K562 (cell line): ENCODE measurements around the gene PSMA2. TPM values are rescaled to one million over a fixed set of nuclear protein-coding genes. Genes with fewer than 3 reads are reported as not detected.

Experiments used
- ATAC-seq: fragments of 200-7000 bp; cut with Tn5 transposase; 3 replicates; pipeline ENCODE4 v1.9.1; 2020; ENCODE audit warnings: moderate library complexity
- BruUV-seq: library from RNA; stranded (reverse); fragments of 400-500 nt; replicated peaks from 2 replicates; lab custom pipeline; 2021; lab: Mats Ljungman, UMichigan
- CTCF ChIA-PET: fragments of 300-600 bp; formaldehyde crosslinking; extraction: SDS; loops from one replicate; lab custom pipeline; 2021; ENCODE audit warnings: low intra/inter-chr PET ratio; lab: Yijun Ruan, JAX
- POLR2A ChIA-PET: fragments of 300-600, 350-650 bp; sonication (Branson Sonifier 250); formaldehyde crosslinking; extraction: SDS; loops from one replicate; lab custom pipeline; 2021; ENCODE audit warnings: antibody characterized with exemption, inconsistent platforms; lab: Yijun Ruan, JAX
- DNase-seq, 4 experiments: peaks; one replicate each; pipeline versions ENCODE4 v3.0.0 to v3.0.0-alpha.2; 2011 to 2018; ENCODE audit warnings: low spot score in 3 of 4, mixed read lengths in 3 of 4; ENCODE audit errors: extremely low read depth in 1 of 4
- FAIRE-seq: peaks from 2 replicates; lab custom pipeline; 2011; peaks lifted over from hg19 to GRCh38; lab: Jason Lieb, UNC
- H2AFZ ChIP-seq: 2 replicates; pipeline ENCODE4 v1.6.0; 2011; ENCODE audit warnings: low read depth, low read length, control low read depth, inconsistent platforms
- H3K27ac ChIP-seq: fragments of 200-600 bp; 3 replicates; pipeline ENCODE4 v1.8.0; 2011; ENCODE audit warnings: low read depth, mild to moderate bottlenecking, control low read depth, inconsistent platforms, low read length, moderate library complexity, mixed read lengths; ENCODE audit errors: extremely low read depth
- H3K27me3 ChIP-seq, 2 experiments: fragments of 300-600 bp in 1 of 2; 2 replicates in 1 of 2; 3 replicates in 1 of 2; pipeline versions ENCODE4 v1.6.0 to v1.8.0; 2011; ENCODE audit warnings: inconsistent platforms in 2 of 2, low read length in 2 of 2, mild to moderate bottlenecking in 1 of 2, mixed read lengths in 1 of 2, moderate library complexity in 1 of 2; ENCODE audit not compliant: control insufficient read depth in 2 of 2, insufficient read depth in 2 of 2
- H3K36me3 ChIP-seq: fragments of 300-600 bp; 3 replicates; pipeline ENCODE4 v1.8.0; 2011; ENCODE audit warnings: mild to moderate bottlenecking, low read length, inconsistent platforms; ENCODE audit not compliant: control insufficient read depth, insufficient read depth
- H3K4me1 ChIP-seq, 2 experiments: fragments of 200-600 bp in 1 of 2; replicated peaks in 1 of 2; 2 replicates in 1 of 2; 3 replicates in 1 of 2; pipeline versions ENCODE4 v1.5.1 to v1.8.0; 2011; ENCODE audit warnings: inconsistent platforms in 2 of 2, low read length in 2 of 2, mild to moderate bottlenecking in 1 of 2, mixed read lengths in 1 of 2, moderate library complexity in 1 of 2; ENCODE audit not compliant: control insufficient read depth in 2 of 2, insufficient read depth in 2 of 2
- H3K4me2 ChIP-seq: 2 replicates; pipeline ENCODE4 v1.6.1; 2011; ENCODE audit warnings: low read length, control low read depth, inconsistent platforms, mixed read lengths; ENCODE audit not compliant: insufficient read depth
- H3K4me3 ChIP-seq: fragments of 200-600 bp; sonication (generic), shearing (Covaris generic); 2 replicates; pipeline ENCODE4 v1.5.1; 2016; ENCODE audit warnings: control low read depth, inconsistent platforms
- H3K79me2 ChIP-seq: fragments of 200-600 bp; 3 replicates; pipeline ENCODE4 v1.8.0; 2011; ENCODE audit warnings: low read length, inconsistent platforms; ENCODE audit not compliant: control insufficient read depth, insufficient read depth
- H3K9ac ChIP-seq, 2 experiments: 2 replicates each; pipeline versions ENCODE4 v1.6.0 to v1.6.1; 2011; ENCODE audit warnings: low read depth in 2 of 2, low read length in 2 of 2, control low read depth in 1 of 2, inconsistent platforms in 1 of 2, mild to moderate bottlenecking in 1 of 2, mixed read lengths in 1 of 2; ENCODE audit not compliant: insufficient read depth in 1 of 2
- H3K9me1 ChIP-seq: one replicate; pipeline ENCODE4 v1.6.0; 2011; ENCODE audit warnings: inconsistent platforms, mild to moderate bottlenecking, low read length, moderate library complexity; ENCODE audit not compliant: control insufficient read depth, insufficient read depth
- H3K9me3 ChIP-seq: replicated peaks from 2 replicates; pipeline ENCODE4 v1.5.1; 2011; ENCODE audit warnings: low read depth, low read length, inconsistent platforms; ENCODE audit not compliant: control insufficient read depth, insufficient read depth
- H4K20me1 ChIP-seq: replicated peaks from 2 replicates; pipeline ENCODE4 v1.6.1; 2011; ENCODE audit warnings: low read length, inconsistent platforms, mixed read lengths; ENCODE audit not compliant: control insufficient read depth, insufficient read depth
- ATF1 ChIP-seq, 2 experiments: fragments of 450-650 bp in 1 of 2; IDR thresholded peaks; 2 replicates each; pipeline ENCODE4 v1.6.1; 2016; ENCODE audit warnings: missing compliant biosample characterization in 1 of 2, missing genetic modification characterization in 1 of 2
- BCOR ChIP-seq: fragments of 450-650 bp; IDR thresholded peaks from 2 replicates; pipeline ENCODE4 v1.6.1; 2016
- EHMT2 ChIP-seq: fragments of 450-650 bp; IDR thresholded peaks from 2 replicates; pipeline ENCODE4 v1.6.1; 2018; ENCODE audit warnings: antibody characterized with exemption
- ELF4 ChIP-seq: fragments of 450-650 bp; formaldehyde crosslinking; IDR thresholded peaks from 2 replicates; pipeline ENCODE4 v1.4.0; 2022; ENCODE audit warnings: missing genetic modification characterization
- ETV1 ChIP-seq: fragments of 450-650 bp; conservative IDR thresholded peaks from 2 replicates; pipeline ENCODE4 v1.6.1; 2016; ENCODE audit warnings: missing genetic modification characterization, control low read depth, low read depth, missing compliant biosample characterization
- FOXA3 ChIP-seq, 2 experiments: fragments of 450-650 bp in 1 of 2; sonication (generic) in 1 of 2; formaldehyde crosslinking; IDR thresholded peaks in 1 of 2; conservative IDR thresholded peaks in 1 of 2; 2 replicates each; pipeline versions ENCODE4 v1.4.0 to v1.8.0; 2020 to 2022; ENCODE audit warnings: mild to moderate bottlenecking in 2 of 2, missing genetic modification reagents in 1 of 2
- FOXK1 ChIP-seq: sonication (generic); formaldehyde crosslinking; IDR thresholded peaks from 2 replicates; pipeline ENCODE4 v1.8.0; 2022; ENCODE audit warnings: missing genetic modification reagents, mild to moderate bottlenecking, borderline replicate concordance
- FOXM1 ChIP-seq, 2 experiments: fragments of 450-650 bp in 1 of 2; sonication (generic) in 1 of 2; formaldehyde crosslinking in 1 of 2; IDR thresholded peaks; 2 replicates each; pipeline versions ENCODE4 v1.6.1 to v1.9.0; 2017 to 2022; ENCODE audit warnings: low read depth in 2 of 2, mild to moderate bottlenecking in 2 of 2, missing genetic modification reagents in 1 of 2, moderate library complexity in 1 of 2
- HCFC1 ChIP-seq: IDR thresholded peaks from 2 replicates; pipeline ENCODE4 v1.6.1; 2012; ENCODE audit warnings: low read depth, low read length, improper control_type of control experiment
- HSF4 ChIP-seq: fragments of 250-450 bp; sonication (Bioruptor Pico); IDR thresholded peaks from 2 replicates; pipeline ENCODE4 v2.1.2; 2022; ENCODE audit warnings: mild to moderate bottlenecking, moderate library complexity, borderline replicate concordance
- ILK ChIP-seq: fragments of 450-650 bp; IDR thresholded peaks from 2 replicates; pipeline ENCODE4 v1.6.1; 2016; ENCODE audit warnings: missing genetic modification characterization, low read depth, mild to moderate bottlenecking, missing compliant biosample characterization, moderate library complexity, borderline replicate concordance
- KLF13 ChIP-seq: fragments of 450-650 bp; IDR thresholded peaks from 2 replicates; pipeline ENCODE4 v1.6.1; 2016; ENCODE audit warnings: missing genetic modification characterization, low read depth, mild to moderate bottlenecking, missing compliant biosample characterization, moderate library complexity, borderline replicate concordance
- MNT ChIP-seq, 2 experiments: fragments of 450-650 bp; conservative IDR thresholded peaks; 2 replicates each; pipeline ENCODE4 v1.6.1; 2017; ENCODE audit warnings: mild to moderate bottlenecking in 2 of 2, moderate library complexity in 2 of 2
- POLR2AphosphoS2 ChIP-seq: IDR thresholded peaks from 2 replicates; pipeline ENCODE4 v1.6.1; 2012; ENCODE audit warnings: low read length, improper control_type of control experiment
- TFAP4 ChIP-seq: sonication (generic); formaldehyde crosslinking; IDR thresholded peaks from 2 replicates; pipeline ENCODE4 v1.8.0; 2022; ENCODE audit warnings: missing genetic modification reagents, mild to moderate bottlenecking, moderate library complexity, borderline replicate concordance
- ZNF224 ChIP-seq: sonication (generic); formaldehyde crosslinking; IDR thresholded peaks from 2 replicates; pipeline ENCODE4 v1.8.0; 2022; ENCODE audit warnings: mild to moderate bottlenecking, missing genetic modification reagents
- ZNF282 ChIP-seq: sonication (generic); formaldehyde crosslinking; IDR thresholded peaks from 2 replicates; pipeline ENCODE4 v1.8.1; 2023; ENCODE audit warnings: missing genetic modification reagents
- WGBS: fragments of 100-300 bp; shearing (Covaris generic); methylation state at CpG from one replicate; pipeline ENCODE4 v1.1.6; 2016; ENCODE audit warnings: low coverage, mixed read lengths; ENCODE audit not compliant: insufficient coverage; ENCODE audit errors: missing lambda C conversion rate; 5-methylcytosine and 5-hydroxymethylcytosine counted together
- in situ Hi-C: fragments of 300-500 bp; cut with MboI; formaldehyde crosslinking; loops from 4 replicates; pipeline ENCODE4 v1.15.0; 2018; ENCODE audit warnings: inconsistent platforms, mixed read lengths
- intact Hi-C: fragments of 100-400 bp; cut with micrococcal nuclease; formaldehyde crosslinking; loops from 2 replicates; pipeline ENCODE4 v1.14.2; 2022
- polyA plus RNA-seq, 8 experiments: library from polyadenylated mRNA; depleted of rRNA in 4 of 8; stranded (reverse) in 5 of 8; unstranded in 3 of 8; fragments of >200 nt; fragmentation: Nextera tagmentation in 2 of 8; fragmentation: Illumina TruSeq in 1 of 8; extraction: Ambion mirVana in 2 of 8; extraction: Trizol in 1 of 8; gene quantifications; 2 replicates each; pipeline versions ENCODE4 v1.2.1 to v1.2.3, GENCODE V29; 2011 to 2014; ENCODE audit warnings: inconsistent platforms in 1 of 8, missing spikeins in 1 of 8
- total RNA-seq, 7 experiments: library from RNA; depleted of rRNA in 6 of 7; stranded (reverse); fragments of >200 nt in 6 of 7; fragmentation: Illumina TruSeq in 2 of 7; extraction: Trizol in 2 of 7; gene quantifications; 2 replicates each; pipeline versions ENCODE4 v1.2.1 to v1.2.3, GENCODE V29; 2011 to 2021; ENCODE audit warnings: low replicate concordance in 1 of 7

PSMA2 gene
- total and polyA plus RNA-seq, 9 of the 15 experiments (the other 6 are each of a cell fraction or from before 2014, with no cell fraction given), result 91.7 to 1,070 (median 213) TPM

- ATAC-seq (peak; percentile 96), FAIRE-seq (peak; percentile 75)
- CTCF ChIA-PET, result no interaction called here
- TF ChIP-seq ILK (tag) (no peak), ETV1 (tag) (0 out of 2 replicates have a peak, but pooled peaks have one; percentile 16), EHMT2 (no peak), TFAP4 (CRISPR knock-in tag) (peak; percentile 86), FOXA3 (CRISPR knock-in tag; conservative IDR thresholded peaks at IDR 0.05 in 1 of 2, IDR thresholded peaks at IDR 0.05 in 1 of 2) (no peak), POLR2AphosphoS2 (no peak), FOXK1 (CRISPR knock-in tag) (no peak), HSF4 (CRISPR knock-in tag) (no peak), ZNF224 (CRISPR knock-in tag) (no peak), ATF1 (CRISPR knock-in tag; IDR thresholded peaks at IDR 0.05) (no peak), ATF1 (tag; IDR thresholded peaks at IDR 0.05) (peak; percentile 87), MNT (conservative IDR thresholded peaks at IDR 0.05) (peak; percentile 79 to 92), HCFC1 (peak; percentile 96), ZNF282 (CRISPR knock-in tag) (peak; percentile 64; the same call in 1 of the 2 replicates), KLF13 (no peak), FOXM1 (IDR thresholded peaks at IDR 0.05; ENCODE audit: low read depth) (no peak), FOXM1 (CRISPR knock-in tag; IDR thresholded peaks at IDR 0.05; ENCODE audit: low read depth) (no peak), BCOR (no peak), ELF4 (CRISPR knock-in tag) (0 out of 2 replicates have a peak, but pooled peaks have one; percentile 32)
Measured at GRCh38 chr7:42911454-42912447, 20.2 kb downstream of the PSMA2 start, which contains the start of gene C7orf25. Gene C7orf25 (minus strand): TSS chr7:42912070. CDS start chr7:42910900, 1,170 bp downstream.

More at GRCh38 chr7:42911454-42912447, 20.2 kb downstream of the PSMA2 start, which contains the start of gene C7orf25:
- Histone ChIP-seq H2AFZ (peak within 1 kb of the TSS; percentile 86), H3K4me2 (peak within 1 kb of the TSS; percentile 86), H3K27me3 (no peaks in the 10 kb centered on the region; a peak in 1 of 5 replicates), H3K27ac (peak within 1 kb of the TSS; percentile 68), H3K4me1 (peaks cover 14 to 27% of the 10 kb centered on the region in 2 experiments; a peak in 4 of 5 replicates), H3K9me3 (no peaks in the 10 kb centered on the region), H4K20me1 (no peaks in the 10 kb centered on the region), H3K79me2 (peaks cover 12% of the 10 kb centered on the region; the same call in 2 of the 3 replicates), H3K36me3 (peaks cover 30% of the 10 kb centered on the region), H3K4me3 (peak within 1 kb of the TSS; percentile 83), H3K9me1 (no peaks in the 10 kb centered on the region), H3K9ac (peak within 1 kb of the TSS; percentile 82 to 93)
- in situ Hi-C loops, result no loop called here
- POLR2A ChIA-PET, result interaction anchor here (0.6 to 1.3 kb wide), 6 partner anchors 14 to 646 kb away, joined by 3 to 5 read pairs (median 3); partner anchors contain the start of genes MRPL32 and PSMA2
- intact Hi-C loops, result loop anchor here (2.0 kb wide), 1 partner anchor 17 kb away; no protein-coding TSS in a partner anchor
- DNase-seq, result peak; percentile 96 to 98 (median 96)
- BruUV-seq, result no TSS peak
- WGBS, result under 1% methylated on average over 66 of the region's 95 CpGs
